T-helper 2 cell (primary cell): ENCODE data around the gene IL12RB1.

Source experiments
- DNase-seq, 5 experiments: peaks; one replicate each; pipeline versions ENCODE4 v3.0.0 to v3.0.0-alpha.2; 2012 to 2022
- total RNA-seq, 2 donors: gene quantifications; one replicate each; lab custom pipeline; 2026; lab: John Stamatoyannopoulos, UW

Gene IL12RB1
- total RNA-seq, result 31.5 to 46.5 reads per million in 2 donors

- DNase-seq, result peak in 3 of 5 experiments; percentile 37 to 89 (median 67)
These were observed at the start of gene IL12RB1 for GRCh38 chr19:18086590-18087138. TSS of gene IL12RB1 (minus strand) at chr19:18086934. CDS start at chr19:18086823, 111 bp downstream.

GRCh38 chr19:18135712-18136584, 49.2 kb upstream of the IL12RB1 start:
- DNase-seq, result no peak

- no peak for DNase-seq
These were observed 45.3 kb upstream of the IL12RB1 start for GRCh38 chr19:18131841-18132596.

GRCh38 chr19:18130523-18131242, 43.9 kb upstream of the IL12RB1 start:
- DNase-seq, result no peak

- DNase-seq, result no peak
These were observed 42.1 kb upstream of the IL12RB1 start for GRCh38 chr19:18128805-18129204.

- peak in 1 of 5 experiments; percentile 55 for DNase-seq
These were observed 41.3 kb upstream of the IL12RB1 start for GRCh38 chr19:18128044-18128443.

- no peak for DNase-seq
These were observed 39.4 kb upstream of the IL12RB1 start for GRCh38 chr19:18126097-18126496.

GRCh38 chr19:18123819-18124218, 37.1 kb upstream of the IL12RB1 start:
- DNase-seq, result no peak

GRCh38 chr19:18122860-18123795, 36.4 kb upstream of the IL12RB1 start:
- no peak for DNase-seq

GRCh38 chr19:18122424-18122823, 35.7 kb upstream of the IL12RB1 start:
- DNase-seq, result no peak

- no peak for DNase-seq
These were observed 34.4 kb upstream of the IL12RB1 start for GRCh38 chr19:18121166-18121565.

GRCh38 chr19:18120127-18120526, 33.4 kb upstream of the IL12RB1 start:
- no peak for DNase-seq

- peak in 4 of 5 experiments; percentile 27 to 82 (median 56) for DNase-seq
These were observed 33.0 kb upstream of the IL12RB1 start for GRCh38 chr19:18119717-18120105.

- peak in 4 of 5 experiments; percentile 14 to 78 (median 47) for DNase-seq
These were observed 32.4 kb upstream of the IL12RB1 start for GRCh38 chr19:18119013-18119716.

- no peak for DNase-seq
These were observed 31.8 kb upstream of the IL12RB1 start for GRCh38 chr19:18118420-18119012.

- DNase-seq, result peak; percentile 86 to 97 (median 94)
These were observed 31.1 kb upstream of the IL12RB1 start for GRCh38 chr19:18117692-18118378.

- no peak for DNase-seq
These were observed 30.6 kb upstream of the IL12RB1 start for GRCh38 chr19:18117364-18117691.

GRCh38 chr19:18114483-18114882, 27.7 kb upstream of the IL12RB1 start:
- no peak for DNase-seq

- no peak for DNase-seq
These were observed 27.1 kb upstream of the IL12RB1 start for GRCh38 chr19:18113827-18114226.

- peak; percentile 49 to 72 (median 67) for DNase-seq
These were observed 26.3 kb upstream of the IL12RB1 start for GRCh38 chr19:18112989-18113478.
